CD4-positive, alpha-beta T cell treated with Interleukin-12 subunit alpha and Interleukin-12 subunit beta, for 1 hour (primary cell): ENCODE data around the gene BCO2.

Experiments used
- DNase-seq: peaks from one replicate; pipeline ENCODE4 v3.0.0-alpha.2; 2020

BCO2 gene

GRCh38 chr11:112260490-112260889 is 85.2 kb downstream of the BCO2 start, which contains the start of gene PLET1:
Gene PLET1 (minus strand): TSS chr11:112260860. CDS start chr11:112260589, 271 bp downstream.
- no peak for DNase-seq

GRCh38 chr11:112265659-112266409 is 90.5 kb downstream of the BCO2 start:
- no peak for DNase-seq

- no peak for DNase-seq
Measured at GRCh38 chr11:112266410-112266778, 91.1 kb downstream of the BCO2 start.

- DNase-seq, result no peak
Measured at GRCh38 chr11:112267188-112267591, 91.9 kb downstream of the BCO2 start.

GRCh38 chr11:112268406-112268805 is 93.1 kb downstream of the BCO2 start:
- no peak for DNase-seq
